MCF 10A (cell line): ENCODE data around the gene PPP6R3. TPM values are rescaled to one million over a fixed set of nuclear protein-coding genes. Genes with fewer than 3 reads are reported as not detected.

Source experiments
- BruUV-seq: library from RNA; stranded (reverse); fragments of 400-500 nt; replicated peaks from 2 replicates; lab custom pipeline; 2021; lab: Mats Ljungman, UMichigan
- CTCF ChIA-PET: fragments of 300-600 bp; sonication (Branson Sonifier 250); formaldehyde crosslinking; extraction: SDS; loops from one replicate; lab custom pipeline; 2021; ENCODE audit warnings: antibody characterized with exemption, inconsistent platforms; lab: Yijun Ruan, JAX
- POLR2A ChIA-PET: fragments of 300-600, 350-650 bp; sonication (Branson Sonifier 250); formaldehyde crosslinking; extraction: SDS; loops from one replicate; lab custom pipeline; 2020; ENCODE audit warnings: antibody characterized with exemption, inconsistent platforms; lab: Yijun Ruan, JAX
- DNase-seq: peaks from one replicate; pipeline ENCODE4 v3.0.0-alpha.2; 2018; ENCODE audit not compliant: unreplicated experiment
- H3K27ac Mint-ChIP-seq: one replicate; pipeline ENCODE4 v1.8.0; 2022; ENCODE audit warnings: mild to moderate bottlenecking, low read depth, mixed read lengths; ENCODE audit not compliant: unreplicated experiment
- H3K27me3 Mint-ChIP-seq: one replicate; pipeline ENCODE4 v1.8.0; 2022; ENCODE audit warnings: mixed read lengths; ENCODE audit not compliant: insufficient read depth, unreplicated experiment
- H3K36me3 Mint-ChIP-seq: one replicate; pipeline ENCODE4 v1.8.0; 2022; ENCODE audit warnings: mild to moderate bottlenecking, moderate library complexity, mixed read lengths; ENCODE audit not compliant: insufficient read depth, unreplicated experiment
- H3K4me1 Mint-ChIP-seq: one replicate; pipeline ENCODE4 v1.8.0; 2022; ENCODE audit warnings: mixed read lengths; ENCODE audit not compliant: insufficient read depth, unreplicated experiment
- H3K4me3 Mint-ChIP-seq: one replicate; pipeline ENCODE4 v1.8.0; 2022; ENCODE audit warnings: mild to moderate bottlenecking, moderate library complexity, mixed read lengths; ENCODE audit not compliant: unreplicated experiment
- H3K9me3 Mint-ChIP-seq: one replicate; pipeline ENCODE4 v1.8.0; 2022; ENCODE audit warnings: mixed read lengths; ENCODE audit not compliant: unreplicated experiment
- intact Hi-C: fragments of 100-400 bp; cut with micrococcal nuclease; formaldehyde crosslinking; loops from 2 replicates; pipeline ENCODE4 v1.14.1; 2022
- total RNA-seq: library from RNA; stranded (reverse); gene quantifications from 2 replicates; pipeline ENCODE4 v1.2.3, GENCODE V29; 2022
- TF ChIP-seq, protein P1 (sequence below): fragments of 200-600 bp; IDR thresholded peaks from one replicate; pipeline ENCODE4 v1.8.0; 2022; ENCODE audit warnings: antibody characterized with exemption, mild to moderate bottlenecking; ENCODE audit not compliant: unreplicated experiment

Gene PPP6R3
- total RNA-seq, 1 experiment from 2014 or later: 95.7 TPM

DNA sequence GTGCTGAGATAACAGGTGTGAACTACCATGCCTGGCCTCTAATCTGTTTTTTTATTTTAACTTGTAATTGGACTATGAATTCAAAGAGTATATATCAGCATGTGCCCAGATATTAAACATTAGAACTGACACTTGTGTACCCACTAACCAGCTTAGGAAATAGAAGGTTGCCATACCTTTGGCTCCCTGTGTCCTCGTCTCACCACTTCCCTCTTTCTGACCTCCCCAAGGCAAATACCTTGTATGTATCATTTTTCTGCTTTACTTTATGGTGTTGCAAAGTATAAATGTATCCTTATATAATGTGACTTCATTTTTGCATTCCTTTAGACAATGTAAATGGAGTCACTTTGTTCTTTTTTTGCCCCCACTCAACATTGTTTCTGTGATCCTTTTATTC, 9.1 kb downstream of the PPP6R3 start:
- Mint-ChIP-seq H3K36me3 (peaks cover 28% of the 10 kb centered on the region), H3K27ac (no peak overlapping the region), H3K4me3 (no peak overlapping the region), H3K27me3 (no peaks in the 10 kb centered on the region), H3K9me3 (no peaks in the 10 kb centered on the region), H3K4me1 (peaks cover 62% of the 10 kb centered on the region)
- CTCF ChIA-PET: no interaction called here
- TF ChIP-seq, protein P1, sequence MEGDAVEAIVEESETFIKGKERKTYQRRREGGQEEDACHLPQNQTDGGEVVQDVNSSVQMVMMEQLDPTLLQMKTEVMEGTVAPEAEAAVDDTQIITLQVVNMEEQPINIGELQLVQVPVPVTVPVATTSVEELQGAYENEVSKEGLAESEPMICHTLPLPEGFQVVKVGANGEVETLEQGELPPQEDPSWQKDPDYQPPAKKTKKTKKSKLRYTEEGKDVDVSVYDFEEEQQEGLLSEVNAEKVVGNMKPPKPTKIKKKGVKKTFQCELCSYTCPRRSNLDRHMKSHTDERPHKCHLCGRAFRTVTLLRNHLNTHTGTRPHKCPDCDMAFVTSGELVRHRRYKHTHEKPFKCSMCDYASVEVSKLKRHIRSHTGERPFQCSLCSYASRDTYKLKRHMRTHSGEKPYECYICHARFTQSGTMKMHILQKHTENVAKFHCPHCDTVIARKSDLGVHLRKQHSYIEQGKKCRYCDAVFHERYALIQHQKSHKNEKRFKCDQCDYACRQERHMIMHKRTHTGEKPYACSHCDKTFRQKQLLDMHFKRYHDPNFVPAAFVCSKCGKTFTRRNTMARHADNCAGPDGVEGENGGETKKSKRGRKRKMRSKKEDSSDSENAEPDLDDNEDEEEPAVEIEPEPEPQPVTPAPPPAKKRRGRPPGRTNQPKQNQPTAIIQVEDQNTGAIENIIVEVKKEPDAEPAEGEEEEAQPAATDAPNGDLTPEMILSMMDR: no peak
- no TSS peak for BruUV-seq
- DNase-seq: no peak
- POLR2A ChIA-PET: interaction anchor here (0.7 kb wide), 1 partner anchor 31 kb away, joined by 3 read pairs; no protein-coding TSS in a partner anchor
- intact Hi-C loops: no loop called here

DNA sequence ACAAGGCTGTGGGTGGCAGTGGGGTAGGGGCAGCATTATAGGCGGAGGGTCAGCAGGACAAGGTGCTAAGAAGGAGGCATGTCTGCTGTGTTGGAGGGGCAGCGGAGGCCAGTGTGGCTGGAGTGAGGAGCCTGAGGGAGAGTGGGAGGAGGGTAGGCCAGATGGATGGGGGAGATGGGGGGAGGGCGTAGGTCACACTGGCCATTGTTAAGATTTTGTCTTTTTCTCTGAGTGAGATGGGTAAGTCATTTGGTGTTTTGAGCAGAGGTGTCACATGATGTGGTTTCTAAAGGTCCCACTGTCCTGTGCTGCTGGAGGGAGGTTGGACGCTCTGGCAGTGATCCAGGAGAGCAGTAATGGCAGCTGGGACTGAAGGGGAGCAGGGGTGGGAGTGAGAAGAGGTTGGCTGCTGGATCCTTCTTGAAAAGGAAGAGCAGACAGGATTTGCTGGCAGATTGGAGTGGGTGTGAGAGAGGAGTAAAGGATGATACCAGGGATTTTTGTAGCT, 9.8 kb downstream of the PPP6R3 start:
- TF ChIP-seq, protein P1: no peak
- ChIA-PET CTCF (no interaction called here), POLR2A (interaction anchor here (0.7 kb wide), 1 partner anchor 31 kb away, joined by 3 read pairs; no protein-coding TSS in a partner anchor)
- H3K9me3 Mint-ChIP-seq: no peaks in the 10 kb centered on the region
- no TSS peak for BruUV-seq
- H3K27ac Mint-ChIP-seq: peak overlapping the region; percentile 17
- peaks cover 28% of the 10 kb centered on the region for H3K36me3 Mint-ChIP-seq
- peaks cover 61% of the 10 kb centered on the region for H3K4me1 Mint-ChIP-seq
- no peak overlapping the region for H3K4me3 Mint-ChIP-seq
- DNase-seq: no peak
- intact Hi-C loops: no loop called here
- no peaks in the 10 kb centered on the region for H3K27me3 Mint-ChIP-seq

DNA sequence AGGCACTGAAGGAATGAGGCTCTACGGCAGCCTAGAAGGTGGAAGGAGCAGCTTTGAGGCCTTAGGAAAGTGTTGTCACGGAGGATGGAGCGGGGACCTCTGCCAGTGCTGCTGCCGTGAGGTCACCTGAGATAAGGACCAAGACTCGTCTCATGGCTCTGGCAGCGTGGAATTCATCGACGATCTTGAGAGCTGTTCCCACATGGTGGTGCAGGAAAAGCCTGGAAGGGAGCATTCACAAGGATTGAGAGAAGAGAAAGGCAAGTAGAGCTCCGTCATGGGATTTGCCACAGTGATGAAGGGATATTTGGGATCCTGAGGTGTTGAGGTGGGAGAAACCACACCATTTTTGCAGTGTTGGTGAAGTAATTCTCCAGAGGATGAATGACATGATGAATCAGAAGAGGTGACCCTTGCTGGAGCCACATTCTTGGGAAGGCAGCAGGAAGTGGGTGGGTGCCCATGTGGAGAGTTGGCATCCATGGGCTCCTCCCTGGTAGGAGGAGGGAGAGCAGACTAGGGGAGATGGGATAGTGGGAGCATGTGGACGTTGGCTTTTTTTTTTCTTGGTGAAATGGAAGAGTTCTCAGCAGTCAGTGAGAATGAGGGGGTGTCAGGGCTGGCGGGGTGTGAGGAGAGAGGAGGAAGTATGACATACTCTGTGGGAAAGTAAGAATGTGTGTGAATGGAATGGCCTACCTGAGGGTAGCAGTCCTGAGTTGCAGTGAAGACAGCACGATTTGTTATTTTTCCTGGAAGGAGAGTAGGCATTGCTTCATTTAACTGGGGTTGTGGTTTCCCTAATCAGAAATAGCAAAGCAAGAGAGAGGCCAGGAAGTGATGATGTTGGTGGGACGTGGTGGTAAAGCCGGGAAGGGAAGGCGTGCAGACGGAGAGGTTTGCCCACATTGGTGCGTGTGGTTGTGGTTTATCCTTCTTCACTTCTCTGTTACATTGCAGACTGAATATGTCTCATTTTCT, 11.1 kb downstream of the PPP6R3 start:
- ChIA-PET POLR2A (no interaction called here), CTCF (no interaction called here)
- Mint-ChIP-seq H3K27ac (peak overlapping the region; percentile 33), H3K4me1 (peaks cover 55% of the 10 kb centered on the region), H3K27me3 (no peaks in the 10 kb centered on the region), H3K9me3 (no peaks in the 10 kb centered on the region), H3K4me3 (no peak overlapping the region), H3K36me3 (peaks cover 25% of the 10 kb centered on the region)
- BruUV-seq: no TSS peak
- peak; percentile 63 for DNase-seq
- TF ChIP-seq, protein P1: no peak
- intact Hi-C loops: no loop called here

DNA sequence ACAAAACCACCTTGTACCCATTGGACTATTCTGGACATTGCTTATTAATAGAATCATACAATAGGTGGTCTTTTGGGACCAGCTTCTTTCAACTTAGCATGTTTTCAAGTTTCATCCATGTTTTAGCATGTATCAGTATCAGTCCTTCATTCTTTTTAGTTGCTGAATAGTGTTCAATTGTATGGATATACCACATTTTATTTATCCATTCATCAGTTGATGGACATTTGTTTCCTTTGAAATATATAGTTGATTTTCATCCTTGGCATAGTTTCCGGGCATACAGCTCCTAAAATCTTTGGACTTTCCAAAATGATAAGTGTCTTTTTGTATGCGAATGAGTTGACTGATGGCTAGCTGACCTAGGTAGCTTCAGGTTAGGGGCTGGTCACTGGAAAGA, 12.2 kb downstream of the PPP6R3 start:
- POLR2A ChIA-PET: interaction anchor here (1.0 to 1.1 kb wide), 2 partner anchors 11 to 16 kb away, joined by 3 read pairs; no protein-coding TSS in a partner anchor
- H3K27ac Mint-ChIP-seq: no peak overlapping the region

More for the DNA sequence above, 12.2 kb downstream of the PPP6R3 start:
- H3K4me3 Mint-ChIP-seq: no peak overlapping the region
- no TSS peak for BruUV-seq
- H3K4me1 Mint-ChIP-seq: peaks cover 50% of the 10 kb centered on the region
- CTCF ChIA-PET: interaction anchor here (0.5 kb wide), 1 partner anchor 88 kb away, joined by 3 read pairs; no protein-coding TSS in a partner anchor
- DNase-seq: no peak
- H3K36me3 Mint-ChIP-seq: peaks cover 16% of the 10 kb centered on the region
- no peaks in the 10 kb centered on the region for H3K27me3 Mint-ChIP-seq
- TF ChIP-seq, protein P1: no peak
- H3K9me3 Mint-ChIP-seq: no peaks in the 10 kb centered on the region
- intact Hi-C loops: no loop called here
